HG03196 (cell line): Measurements from ENCODE around the gene NXF2B.
"Not testable (repeated sequence)": the region's sequence is repeated elsewhere in the genome, so short reads cannot be mapped to it uniquely, and the experiment has no call there.

ENCODE experiments used
- ATAC-seq: cut with Tn5 transposase; IDR thresholded peaks from one replicate; pipeline ENCODE4 v1.9.1; 2021; ENCODE audit not compliant: unreplicated experiment

The NXF2B gene, protein sequence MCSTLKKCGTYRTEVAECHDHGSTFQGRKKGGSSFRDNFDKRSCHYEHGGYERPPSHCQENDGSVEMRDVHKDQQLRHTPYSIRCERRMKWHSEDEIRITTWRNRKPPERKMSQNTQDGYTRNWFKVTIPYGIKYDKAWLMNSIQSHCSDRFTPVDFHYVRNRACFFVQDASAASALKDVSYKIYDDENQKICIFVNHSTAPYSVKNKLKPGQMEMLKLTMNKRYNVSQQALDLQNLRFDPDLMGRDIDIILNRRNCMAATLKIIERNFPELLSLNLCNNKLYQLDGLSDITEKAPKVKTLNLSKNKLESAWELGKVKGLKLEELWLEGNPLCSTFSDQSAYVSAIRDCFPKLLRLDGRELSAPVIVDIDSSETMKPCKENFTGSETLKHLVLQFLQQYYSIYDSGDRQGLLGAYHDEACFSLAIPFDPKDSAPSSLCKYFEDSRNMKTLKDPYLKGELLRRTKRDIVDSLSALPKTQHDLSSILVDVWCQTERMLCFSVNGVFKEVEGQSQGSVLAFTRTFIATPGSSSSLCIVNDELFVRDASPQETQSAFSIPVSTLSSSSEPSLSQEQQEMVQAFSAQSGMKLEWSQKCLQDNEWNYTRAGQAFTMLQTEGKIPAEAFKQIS

GRCh38 chrX:102439908-102440307, at the start of gene NXF2B:
TSS of gene NXF2B (minus strand) at chrX:102440008. CDS start at chrX:102380036, 59,972 bp downstream.
- ATAC-seq: not testable (repeated sequence)

GRCh38 chrX:102478765-102479164, 39.0 kb upstream of the NXF2B start:
- ATAC-seq: not testable (repeated sequence)

DNA sequence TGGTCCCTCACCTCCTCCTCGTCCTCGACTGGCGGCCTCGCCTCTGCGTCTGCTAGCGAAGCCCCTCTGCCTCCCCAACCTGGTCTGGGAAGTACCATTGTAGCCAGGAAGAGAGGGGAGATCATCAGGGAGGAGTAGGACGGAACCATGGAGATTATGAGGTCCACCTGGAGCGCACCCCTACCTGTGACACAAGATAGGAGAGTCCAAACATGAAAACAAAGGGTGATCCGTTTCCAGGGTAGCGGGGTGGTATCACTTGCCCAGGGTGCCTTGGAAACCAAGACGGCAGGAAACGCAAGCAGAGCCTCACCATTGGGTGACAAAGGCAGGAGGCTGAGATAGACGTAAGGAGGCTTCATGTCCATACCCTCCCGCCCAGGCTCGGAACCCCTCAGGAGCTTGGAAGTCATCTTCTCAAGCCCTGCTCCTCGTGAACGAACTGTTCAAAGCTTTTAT, 32.0 kb upstream of the NXF2B start, which contains the start of gene TCP11X2:
Gene TCP11X2 (minus strand): TSS at position 51 of the 459 bp plus-strand sequence.
- ATAC-seq: not testable (repeated sequence)

- ATAC-seq: not testable (repeated sequence)
Observed at GRCh38 chrX:102470215-102470614, 30.4 kb upstream of the NXF2B start.

DNA sequence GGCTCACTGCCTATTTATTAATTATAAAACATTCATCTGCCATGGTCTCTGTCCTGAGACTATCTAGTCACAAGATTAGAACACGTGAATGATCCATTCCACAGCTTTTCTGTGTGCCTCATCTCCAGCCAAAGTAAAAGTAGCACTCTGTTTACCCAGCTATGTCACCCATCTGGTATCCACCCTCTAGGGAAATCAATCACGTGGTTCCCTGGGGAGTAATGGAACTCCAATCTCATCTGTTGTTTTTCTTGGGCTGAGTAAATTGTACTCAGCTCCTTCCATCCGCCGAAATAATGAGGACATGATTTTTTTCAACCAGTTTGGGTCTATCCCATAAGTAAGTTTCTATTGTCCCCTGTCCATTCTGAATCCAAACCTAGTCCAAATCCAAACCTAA, 18.8 kb upstream of the NXF2B start:
- not testable (repeated sequence) for ATAC-seq

DNA sequence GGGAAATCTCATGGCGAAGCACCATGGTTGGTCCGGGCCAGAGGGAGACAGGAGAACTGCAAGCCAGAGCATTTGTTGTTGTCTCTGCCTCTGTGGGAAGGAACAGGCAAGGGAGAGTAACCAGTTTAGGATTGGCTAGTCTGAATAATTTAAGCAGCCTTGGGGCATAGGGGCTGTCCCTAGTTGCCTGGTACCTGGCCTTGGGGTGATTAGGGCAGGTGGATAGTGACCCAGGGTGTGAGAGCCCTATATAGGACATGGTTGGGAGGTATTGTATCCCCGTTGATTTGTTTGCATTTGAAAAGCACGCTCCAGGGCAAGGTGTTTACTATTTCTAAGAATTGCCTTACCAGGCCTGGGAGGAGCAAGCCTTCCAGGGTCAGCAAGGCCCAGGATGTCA, 25.3 kb downstream of the NXF2B start:
- not testable (repeated sequence) for ATAC-seq

- no peak for ATAC-seq
Observed at GRCh38 chrX:102345916-102346315, 93.9 kb downstream of the NXF2B start.

GRCh38 chrX:102341867-102342266, 97.9 kb downstream of the NXF2B start:
- ATAC-seq: no peak

- no peak for ATAC-seq
Observed at GRCh38 chrX:102339312-102340298, 100.2 kb downstream of the NXF2B start.

GRCh38 chrX:102338162-102338561, 101.6 kb downstream of the NXF2B start:
- no peak for ATAC-seq
